ENCODE data around the gene ZFC3H1.
"Not testable (repeated sequence)": the region's sequence is repeated elsewhere in the genome, so short reads cannot be mapped to it uniquely, and the experiment has no call there.

ZFC3H1 gene

GRCh38 chr12:71663561-71664410 lies at the start of gene ZFC3H1, which contains the start of gene THAP2:
TSS of gene ZFC3H1 (minus strand) at chr12:71663848. CDS start at chr12:71663610, 238 bp downstream.
TSS of gene THAP2 (plus strand) at chr12:71664301. CDS start at chr12:71664510, 209 bp downstream.
- peak; percentile 95 to 96 for DNase-seq

GRCh38 chr12:71710276-71711125 lies 46.9 kb upstream of the ZFC3H1 start:
- DNase-seq: no peak

- DNase-seq: no peak
Measured at GRCh38 chr12:71708658-71709057, 45.0 kb upstream of the ZFC3H1 start.

- no peak for DNase-seq
Measured at GRCh38 chr12:71704920-71705319, 41.3 kb upstream of the ZFC3H1 start.

- no peak for DNase-seq
Measured at GRCh38 chr12:71703206-71703605, 39.6 kb upstream of the ZFC3H1 start.

- DNase-seq: no peak
Measured at GRCh38 chr12:71702590-71702989, 38.9 kb upstream of the ZFC3H1 start.

GRCh38 chr12:71702181-71702580 lies 38.5 kb upstream of the ZFC3H1 start:
- not testable (repeated sequence) for DNase-seq

- no peak for DNase-seq
Measured at GRCh38 chr12:71695782-71696181, 32.1 kb upstream of the ZFC3H1 start.

GRCh38 chr12:71694099-71694820 lies 30.6 kb upstream of the ZFC3H1 start:
- DNase-seq: no peak

- not testable (repeated sequence) for DNase-seq
Measured at GRCh38 chr12:71693651-71694050, 30.0 kb upstream of the ZFC3H1 start.

GRCh38 chr12:71693126-71693525 lies 29.5 kb upstream of the ZFC3H1 start:
- no peak for DNase-seq

- DNase-seq: no peak
Measured at GRCh38 chr12:71691504-71692129, 28.0 kb upstream of the ZFC3H1 start.

- no peak for DNase-seq
Measured at GRCh38 chr12:71688961-71689570, 25.4 kb upstream of the ZFC3H1 start.

- not testable (repeated sequence) for DNase-seq
Measured at GRCh38 chr12:71687172-71687571, 23.5 kb upstream of the ZFC3H1 start.

GRCh38 chr12:71686658-71687025 lies 23.0 kb upstream of the ZFC3H1 start:
- DNase-seq: no peak

- peak; percentile 78 to 84 for DNase-seq
Measured at GRCh38 chr12:71685914-71686657, 22.4 kb upstream of the ZFC3H1 start, which contains the start of gene TMEM19. TSS of gene TMEM19 (plus strand) at chr12:71686082. CDS start at chr12:71686681, 599 bp downstream.

- DNase-seq: no peak
Measured at GRCh38 chr12:71685312-71685906, 21.8 kb upstream of the ZFC3H1 start.

GRCh38 chr12:71684081-71684480 lies 20.4 kb upstream of the ZFC3H1 start:
- DNase-seq: no peak

- no peak for DNase-seq
Measured at GRCh38 chr12:71683633-71684032, 20.0 kb upstream of the ZFC3H1 start.

GRCh38 chr12:71682466-71682865 lies 18.8 kb upstream of the ZFC3H1 start:
- DNase-seq: no peak

- no peak for DNase-seq
Measured at GRCh38 chr12:71671816-71672215, 8.2 kb upstream of the ZFC3H1 start.

Measured in NCI-H1930 (cell line).